HepG2 (cell line): ENCODE data around the gene RRBP1. TPM values are rescaled to one million over a fixed set of nuclear protein-coding genes. Genes with fewer than 3 reads are reported as not detected.

Experiments used
- ATAC-seq: fragments of 200-7000 bp; cut with Tn5 transposase; 3 replicates; pipeline ENCODE4 v1.9.1; 2020; ENCODE audit warnings: mild to moderate bottlenecking, moderate library complexity
- BruUV-seq: library from RNA; stranded (reverse); fragments of 400-500 nt; replicated peaks from 2 replicates; lab custom pipeline; 2021; lab: Mats Ljungman, UMichigan
- CTCF ChIA-PET: fragments of 300-600 bp; formaldehyde crosslinking; extraction: SDS; loops from one replicate; lab custom pipeline; 2021; ENCODE audit warnings: low total read pairs, inconsistent platforms, low intra/inter-chr PET ratio; lab: Yijun Ruan, JAX
- POLR2A ChIA-PET: fragments of 350-600 bp; sonication (Branson Sonifier 250); formaldehyde crosslinking; loops from one replicate; lab custom pipeline; 2020; ENCODE audit warnings: antibody characterized with exemption, inconsistent platforms; lab: Yijun Ruan, JAX
- DNase-seq: peaks from one replicate; pipeline ENCODE4 v3.0.0-alpha.2; 2015; ENCODE audit warnings: low spot score
- FAIRE-seq: peaks from 3 replicates; lab custom pipeline; 2011; peaks lifted over from hg19 to GRCh38; lab: Jason Lieb, UNC
- H2AFZ ChIP-seq: one replicate; pipeline ENCODE4 v1.6.1; 2011; ENCODE audit warnings: low read length, inconsistent platforms
- H3K27ac ChIP-seq: fragments of 300-600 bp; 3 replicates; pipeline ENCODE4 v1.8.0; 2011; ENCODE audit warnings: mixed run types, mild to moderate bottlenecking, mixed read lengths, low read length, inconsistent platforms; ENCODE audit not compliant: insufficient read depth; ENCODE audit errors: extremely low read length
- H3K27me3 ChIP-seq, 2 experiments: fragments of 200-600 bp in 1 of 2; 2 replicates in 1 of 2; 3 replicates in 1 of 2; pipeline versions ENCODE4 v1.6.0 to v1.8.0; 2011; ENCODE audit warnings: low read length in 2 of 2, mild to moderate bottlenecking in 2 of 2, moderate library complexity in 2 of 2, inconsistent platforms in 1 of 2; ENCODE audit not compliant: insufficient read depth in 2 of 2, control insufficient read depth in 1 of 2
- H3K36me3 ChIP-seq, 2 experiments: fragments of 200-600 bp in 1 of 2; replicated peaks in 1 of 2; 2 replicates in 1 of 2; 3 replicates in 1 of 2; pipeline versions ENCODE4 v1.5.1 to v1.8.0; 2011; ENCODE audit warnings: low read length in 2 of 2, inconsistent platforms in 1 of 2; ENCODE audit not compliant: insufficient read depth in 2 of 2, control insufficient read depth in 1 of 2
- H3K4me1 ChIP-seq: 2 replicates; pipeline ENCODE4 v1.5.1; 2012; ENCODE audit warnings: low read length, inconsistent platforms; ENCODE audit not compliant: insufficient read depth
- H3K4me2 ChIP-seq: 2 replicates; pipeline ENCODE4 v1.6.0; 2011; ENCODE audit warnings: low read depth, low read length, inconsistent platforms
- H3K4me3 ChIP-seq, 3 experiments: fragments of 200-600 bp in 1 of 3; sonication (generic), shearing (Covaris generic) in 1 of 3; replicated peaks in 1 of 3; 2 replicates each; pipeline ENCODE4 v1.5.1; 2011 to 2016; ENCODE audit warnings: low read length in 3 of 3, inconsistent platforms in 2 of 3, low read depth in 2 of 3, mild to moderate bottlenecking in 2 of 3, control low read depth in 1 of 3, mixed read lengths in 1 of 3; ENCODE audit not compliant: insufficient read depth in 1 of 3
- H3K79me2 ChIP-seq: one replicate; pipeline ENCODE4 v1.6.1; 2011; ENCODE audit warnings: low read length, inconsistent platforms; ENCODE audit not compliant: insufficient read depth
- H3K9ac ChIP-seq: 2 replicates; pipeline ENCODE4 v1.6.0; 2011; ENCODE audit warnings: mild to moderate bottlenecking, low read depth, low read length, inconsistent platforms; ENCODE audit not compliant: insufficient read depth
- H3K9me3 ChIP-seq: 2 replicates; pipeline ENCODE4 v1.5.1; 2012; ENCODE audit warnings: mild to moderate bottlenecking, low read length
- H4K20me1 ChIP-seq: 2 replicates; pipeline ENCODE4 v1.6.0; 2011; ENCODE audit warnings: inconsistent platforms, mild to moderate bottlenecking, low read length, moderate library complexity; ENCODE audit not compliant: insufficient read depth
- CBX5 ChIP-seq: sonication (generic); formaldehyde crosslinking; IDR thresholded peaks from 2 replicates; pipeline ENCODE4 v1.4.0; 2020; ENCODE audit warnings: missing genetic modification reagents, borderline replicate concordance
- HNF1B ChIP-seq: sonication (generic); formaldehyde crosslinking; IDR thresholded peaks from 2 replicates; pipeline ENCODE4 v1.5.1; 2020; ENCODE audit warnings: mild to moderate bottlenecking, moderate library complexity, missing genetic modification reagents
- NR0B2 ChIP-seq: sonication (generic); formaldehyde crosslinking; IDR thresholded peaks from 2 replicates; pipeline ENCODE4 v1.4.0; 2020; ENCODE audit warnings: mild to moderate bottlenecking, missing genetic modification reagents
- PBX2 ChIP-seq: IDR thresholded peaks from 2 replicates; pipeline ENCODE4 v1.6.1; 2016; ENCODE audit warnings: control low read depth
- POLR2G ChIP-seq: fragments of 200-400 bp; formaldehyde crosslinking; IDR thresholded peaks from 2 replicates; pipeline ENCODE4 v1.6.1; 2018; ENCODE audit warnings: mild to moderate bottlenecking, low read depth, low read length, moderate library complexity
- RBM22 ChIP-seq: fragments of 200-400 bp; formaldehyde crosslinking; optimal IDR thresholded peaks from 2 replicates; pipeline ENCODE3; 2017; ENCODE audit warnings: mild to moderate bottlenecking, low read length, moderate library complexity
- SALL1 ChIP-seq: sonication (generic); formaldehyde crosslinking; IDR thresholded peaks from 2 replicates; pipeline ENCODE4 v1.8.0; 2022; ENCODE audit warnings: mild to moderate bottlenecking, missing genetic modification reagents
- SP1 ChIP-seq, 2 experiments: fragments of 450-650 bp in 1 of 2; sonication (generic) in 1 of 2; formaldehyde crosslinking in 1 of 2; IDR thresholded peaks; 2 replicates each; pipeline versions ENCODE4 v1.4.0 to v1.6.1; 2016 to 2020; ENCODE audit warnings: missing genetic modification reagents in 1 of 2
- SRSF1 ChIP-seq: fragments of 200-400 bp; formaldehyde crosslinking; optimal IDR thresholded peaks from 2 replicates; pipeline ENCODE3; 2017; ENCODE audit warnings: mild to moderate bottlenecking, low read depth, low read length, moderate library complexity
- SUZ12 ChIP-seq: fragments of 150-350 bp; IDR thresholded peaks from 2 replicates; pipeline ENCODE4 v1.6.1; 2014; ENCODE audit warnings: low read depth, low read length
- TARDBP ChIP-seq: sonication (generic); formaldehyde crosslinking; IDR thresholded peaks from 2 replicates; pipeline ENCODE4 v1.8.0; 2022; ENCODE audit warnings: mild to moderate bottlenecking, missing genetic modification reagents
- ZNF672 ChIP-seq: sonication (generic); formaldehyde crosslinking; IDR thresholded peaks from 2 replicates; pipeline ENCODE4 v1.8.1; 2022; ENCODE audit warnings: missing genetic modification reagents
- ZNF841 ChIP-seq: sonication (generic); formaldehyde crosslinking; IDR thresholded peaks from 2 replicates; pipeline ENCODE4 v1.8.1; 2023; ENCODE audit warnings: missing genetic modification reagents, borderline replicate concordance
- WGBS: methylation state at CpG from one replicate; pipeline ENCODE4 v1.1.6; 2017; ENCODE audit warnings: low lambda C conversion rate; 5-methylcytosine and 5-hydroxymethylcytosine counted together
- in situ Hi-C: cut with HindIII; loops from 2 replicates; pipeline ENCODE4 v1.10.0; 2017; ENCODE audit warnings: low pct_unique_long_range_greater_than_20kb; ENCODE audit not compliant: extremely low pct_ligation_motif_present
- intact Hi-C: fragments of 100-400 bp; cut with micrococcal nuclease; formaldehyde crosslinking; loops from one replicate; pipeline ENCODE4 v1.10.0; 2022; ENCODE audit not compliant: unreplicated experiment
- polyA plus RNA-seq, 8 experiments: library from polyadenylated mRNA; depleted of rRNA in 3 of 8; stranded (reverse) in 7 of 8; unstranded in 1 of 8; fragments of >200 nt; fragmentation: Illumina TruSeq in 4 of 8; extraction: Trizol in 4 of 8; gene quantifications; 2 replicates each; pipeline versions ENCODE4 v1.2.1 to v1.2.3, GENCODE V29; 2011 to 2016; ENCODE audit warnings: low read depth in 4 of 8, missing spikeins in 1 of 8, mixed read lengths in 1 of 8; ENCODE audit not compliant: insufficient read depth in 1 of 8
- total RNA-seq, 5 experiments: library from RNA; depleted of rRNA; stranded (reverse); fragments of >200 nt; fragmentation: Illumina TruSeq; extraction: Trizol; gene quantifications; 2 replicates each; pipeline ENCODE4 v1.2.3, GENCODE V29; 2016; ENCODE audit warnings: low read depth in 1 of 5

Gene RRBP1
- total and polyA plus RNA-seq, 2 of the 13 experiments (the other 11 are each of a cell fraction or from before 2014, with no cell fraction given): 150 to 222 TPM

- no peak overlapping the region for H3K4me2 ChIP-seq
- H3K27ac ChIP-seq: no peak overlapping the region
- BruUV-seq: TSS peak; percentile 15
- no peak overlapping the region for H3K9ac ChIP-seq
- DNase-seq: no peak
- 98% methylated on average over 10 of the region's 10 CpGs for WGBS
- TF ChIP-seq ZNF841 (CRISPR knock-in tag) (no peak), SRSF1 (peak; percentile 52), RBM22 (peak; percentile 63)
- TF ChIP-seq, all 625 proteins: peak for 2
- Histone ChIP-seq H3K27me3 (no peaks in the 10 kb centered on the region), H3K79me2 (no peaks in the 10 kb centered on the region), H4K20me1 (peaks cover 38% of the 10 kb centered on the region; the same call in 1 of the 2 replicates), H3K9me3 (no peaks in the 10 kb centered on the region), H3K4me1 (no peaks in the 10 kb centered on the region; the same call in 1 of the 2 replicates), H2AFZ (no peak overlapping the region), H3K4me3 (no peak overlapping the region), H3K36me3 (peaks cover 84 to 96% of the 10 kb centered on the region in 2 experiments)
- ChIA-PET POLR2A (interaction anchor here (0.6 to 1.3 kb wide), 2 partner anchors 44 to 64 kb away, joined by 3 read pairs; partner anchors contain the start of gene RRBP1), CTCF (interaction anchor here (3.3 kb wide), 1 partner anchor 82 kb away, joined by 47 read pairs; no protein-coding TSS in a partner anchor)
- ATAC-seq: no peak
- intact Hi-C loops (no loop called here), in situ Hi-C loops (no loop called here)
- FAIRE-seq: no peak
Measured at GRCh38 chr20:17618673-17619013, 63.4 kb downstream of the RRBP1 start.

- Histone ChIP-seq H3K9ac (no peak overlapping the region), H3K36me3 (peaks cover 79 to 91% of the 10 kb centered on the region in 2 experiments), H3K4me1 (peaks cover 5% of the 10 kb centered on the region), H4K20me1 (peaks cover 36% of the 10 kb centered on the region; the same call in 1 of the 2 replicates), H3K79me2 (no peaks in the 10 kb centered on the region), H3K4me2 (no peak overlapping the region), H3K27ac (no peak overlapping the region), H3K9me3 (no peaks in the 10 kb centered on the region), H2AFZ (no peak overlapping the region), H3K4me3 (no peak overlapping the region), H3K27me3 (no peaks in the 10 kb centered on the region)
- in situ Hi-C loops (no loop called here), intact Hi-C loops (loop anchor here (1.0 kb wide), 2 partner anchors 81 to 113 kb away; no protein-coding TSS in a partner anchor)
- POLR2A ChIA-PET: interaction anchor here (0.6 to 1.3 kb wide), 2 partner anchors 43 to 65 kb away, joined by 3 read pairs; partner anchors contain the start of gene RRBP1
- no TSS peak for BruUV-seq
- no peak for DNase-seq
- no peak for FAIRE-seq
- CTCF ChIA-PET: interaction anchor here (1.5 to 3.3 kb wide), 2 partner anchors 81 to 113 kb away, joined by 6 to 47 read pairs; no protein-coding TSS in a partner anchor
- WGBS: 96% methylated on average over 19 of the region's 20 CpGs
- ATAC-seq: no peak
- no peak for TF ChIP-seq PBX2 (CRISPR knock-in tag)
- TF ChIP-seq ZNF672 (CRISPR knock-in tag): no peak
- 0 out of 2 replicates have a peak, but pooled peaks have one; percentile 13 for TF ChIP-seq SALL1 (CRISPR knock-in tag)
- TF ChIP-seq HNF1B (CRISPR knock-in tag): peak; percentile 39; the same call in 1 of the 2 replicates
- TF ChIP-seq SUZ12: no peak
- 0 out of 2 replicates have a peak, but pooled peaks have one; percentile 41 for TF ChIP-seq TARDBP
- 0 out of 2 replicates have a peak, but pooled peaks have one; percentile 42 for TF ChIP-seq NR0B2 (CRISPR knock-in tag)
- no peak for TF ChIP-seq CBX5 (CRISPR knock-in tag)
- peak; percentile 21 for TF ChIP-seq POLR2G
- TF ChIP-seq SP1 (IDR thresholded peaks at IDR 0.05): no peak
- TF ChIP-seq SP1 (CRISPR knock-in tag; IDR thresholded peaks at IDR 0.05): 0 out of 2 replicates have a peak, but pooled peaks have one; percentile 6
Measured at GRCh38 chr20:17617868-17618672, 64.0 kb downstream of the RRBP1 start.
